ENCODE results near the gene IL18R1.

The IL18R1 gene

DNA sequence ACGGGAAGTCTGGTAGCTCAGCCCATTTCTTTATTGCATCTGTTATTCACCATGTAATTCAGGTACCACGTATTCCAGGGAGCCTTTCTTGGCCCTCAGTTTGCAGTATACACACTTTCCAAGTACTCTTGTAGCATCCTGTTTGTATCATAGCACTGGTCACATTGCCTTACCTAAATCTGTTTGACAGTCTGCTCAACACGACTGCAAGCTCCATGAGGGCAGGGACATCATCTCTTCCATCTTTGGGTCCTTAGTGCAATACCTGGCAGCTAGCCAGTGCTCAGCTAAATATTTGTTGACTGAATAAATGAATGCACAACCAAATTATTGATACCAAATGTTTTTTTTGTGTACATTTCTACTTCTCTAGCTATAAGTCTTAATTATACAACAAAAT, 11.2 kb upstream of the IL18R1 start:
- no peak for DNase-seq (ENCODE audit: low read depth)
- TF ChIP-seq, protein P1, sequence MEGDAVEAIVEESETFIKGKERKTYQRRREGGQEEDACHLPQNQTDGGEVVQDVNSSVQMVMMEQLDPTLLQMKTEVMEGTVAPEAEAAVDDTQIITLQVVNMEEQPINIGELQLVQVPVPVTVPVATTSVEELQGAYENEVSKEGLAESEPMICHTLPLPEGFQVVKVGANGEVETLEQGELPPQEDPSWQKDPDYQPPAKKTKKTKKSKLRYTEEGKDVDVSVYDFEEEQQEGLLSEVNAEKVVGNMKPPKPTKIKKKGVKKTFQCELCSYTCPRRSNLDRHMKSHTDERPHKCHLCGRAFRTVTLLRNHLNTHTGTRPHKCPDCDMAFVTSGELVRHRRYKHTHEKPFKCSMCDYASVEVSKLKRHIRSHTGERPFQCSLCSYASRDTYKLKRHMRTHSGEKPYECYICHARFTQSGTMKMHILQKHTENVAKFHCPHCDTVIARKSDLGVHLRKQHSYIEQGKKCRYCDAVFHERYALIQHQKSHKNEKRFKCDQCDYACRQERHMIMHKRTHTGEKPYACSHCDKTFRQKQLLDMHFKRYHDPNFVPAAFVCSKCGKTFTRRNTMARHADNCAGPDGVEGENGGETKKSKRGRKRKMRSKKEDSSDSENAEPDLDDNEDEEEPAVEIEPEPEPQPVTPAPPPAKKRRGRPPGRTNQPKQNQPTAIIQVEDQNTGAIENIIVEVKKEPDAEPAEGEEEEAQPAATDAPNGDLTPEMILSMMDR (IDR thresholded peaks at IDR 0.05; ENCODE audit: control insufficient read depth, extremely low read depth, insufficient read depth): no peak
- H3K4me3 ChIP-seq (ENCODE audit: low read depth, low read length): no peak overlapping the region

DNA sequence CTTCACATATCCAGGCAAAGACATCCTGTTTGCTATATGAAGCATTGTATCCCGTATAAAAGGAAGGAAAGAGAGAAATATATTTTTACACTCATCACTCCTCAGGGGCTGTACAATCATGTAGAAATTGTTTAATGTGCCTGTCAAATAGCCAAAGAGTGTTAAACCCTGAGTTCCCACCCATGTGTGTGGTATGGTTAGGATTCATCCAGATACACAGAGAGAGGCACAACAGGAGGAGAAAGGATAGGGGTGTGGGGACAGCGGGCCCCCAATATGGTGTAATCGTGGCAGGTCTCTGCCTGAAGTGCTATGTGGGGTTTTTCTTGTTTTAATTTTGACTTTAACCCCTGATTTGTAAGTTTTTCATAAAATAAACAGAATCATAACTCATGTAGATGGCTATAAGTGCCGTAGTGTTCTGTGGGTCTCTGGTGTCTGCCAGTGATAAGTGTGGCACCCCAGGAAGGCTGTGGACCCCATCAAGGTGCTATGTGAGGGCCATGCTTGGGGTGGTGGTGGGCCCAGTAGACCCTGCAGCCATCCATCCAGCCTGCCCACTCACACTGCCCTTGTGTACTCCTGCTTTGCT, 10.2 kb upstream of the IL18R1 start:
- H3K4me3 ChIP-seq (ENCODE audit: low read depth, low read length): no peak overlapping the region
- DNase-seq (ENCODE audit: low read depth): no peak
- TF ChIP-seq, protein P1 (IDR thresholded peaks at IDR 0.05; ENCODE audit: control insufficient read depth, extremely low read depth, insufficient read depth): no peak

DNA sequence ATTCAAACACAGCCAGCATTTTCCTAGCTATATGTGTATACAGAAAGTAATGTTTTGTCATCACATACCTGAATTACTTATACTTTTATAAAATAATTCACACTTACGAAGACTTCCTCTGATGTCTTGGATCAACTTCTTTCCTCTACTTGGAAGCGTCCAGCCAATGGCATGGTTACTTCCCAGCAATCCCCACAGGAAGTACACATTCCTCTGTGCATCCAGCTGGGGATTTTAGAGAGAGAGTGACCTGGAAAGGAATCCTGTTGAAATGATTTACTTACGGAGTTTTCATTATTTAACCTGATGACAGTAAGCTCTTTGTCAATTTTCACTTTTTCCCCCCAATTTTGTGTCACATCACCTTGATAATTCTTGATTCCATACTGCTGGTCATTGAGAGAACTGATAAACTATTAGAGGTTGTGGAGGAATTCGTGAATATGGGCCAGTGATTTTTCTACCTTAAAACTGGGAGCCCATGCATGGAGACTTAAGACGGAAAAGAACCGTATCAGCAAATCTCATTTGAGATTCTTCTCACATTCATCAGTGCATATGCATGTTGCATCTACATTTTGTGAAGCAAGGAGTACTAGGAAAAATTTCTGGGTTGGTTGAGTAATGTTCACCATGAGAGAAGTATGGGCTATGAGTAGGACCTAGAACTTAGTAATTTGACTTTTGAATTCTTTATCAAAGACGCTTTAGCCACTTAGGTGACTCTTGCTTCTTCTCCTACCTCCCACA, 9.0 kb upstream of the IL18R1 start:
- TF ChIP-seq, protein P1 (IDR thresholded peaks at IDR 0.05; ENCODE audit: control insufficient read depth, extremely low read depth, insufficient read depth): no peak
- no peak overlapping the region for H3K4me3 ChIP-seq (ENCODE audit: low read depth, low read length)
- no peak for DNase-seq (ENCODE audit: low read depth)

DNA sequence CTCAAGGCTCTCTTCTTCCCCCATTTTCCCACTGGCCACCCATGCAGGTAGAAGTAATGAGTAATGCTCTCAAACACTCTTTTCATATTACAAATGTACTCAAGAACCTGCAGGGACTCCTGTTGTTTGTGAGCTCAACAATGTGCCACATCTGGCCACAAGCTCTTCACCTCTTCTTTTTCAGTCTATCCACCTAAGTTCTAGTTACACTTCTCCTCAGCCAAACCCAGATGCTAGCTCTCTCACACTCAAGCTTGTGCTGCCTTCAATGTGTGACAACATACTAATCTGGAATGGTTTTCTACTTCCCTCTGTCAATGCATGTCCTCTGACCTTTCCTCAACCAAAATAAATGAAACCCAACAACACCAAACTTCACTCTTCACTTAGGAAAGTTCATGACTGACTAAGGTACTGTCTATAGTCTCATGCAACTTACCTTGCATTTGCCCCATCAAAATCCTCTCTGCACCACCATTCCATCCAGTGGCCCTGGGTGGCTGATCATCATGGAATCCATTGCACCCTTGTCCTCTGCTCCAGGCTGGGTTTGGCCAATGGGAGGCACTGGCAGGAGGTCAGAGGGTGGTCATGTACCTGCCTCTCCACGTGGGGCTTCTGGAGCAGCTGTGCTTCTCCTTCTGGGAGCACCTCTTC, 5.3 kb upstream of the IL18R1 start:
- no peak for DNase-seq (ENCODE audit: low read depth)
- no peak overlapping the region for H3K4me3 ChIP-seq (ENCODE audit: low read depth, low read length)
- TF ChIP-seq, protein P1 (IDR thresholded peaks at IDR 0.05; ENCODE audit: control insufficient read depth, extremely low read depth, insufficient read depth): no peak

DNA sequence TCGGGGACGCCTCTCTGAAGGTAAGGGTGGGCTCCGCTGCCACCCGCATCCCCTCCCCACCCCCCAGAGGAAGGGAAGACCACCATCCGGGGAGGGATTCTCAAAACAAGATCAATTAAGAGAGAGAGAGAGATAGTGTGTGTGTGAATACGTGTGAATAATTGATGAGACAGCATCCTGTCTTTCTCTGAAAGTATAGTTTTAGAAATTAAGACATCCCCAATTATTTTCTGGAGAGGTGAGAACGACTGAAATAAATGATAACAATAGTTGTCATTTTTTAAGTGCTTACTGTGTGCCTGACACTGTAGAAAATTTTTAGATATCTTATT, 751 bp downstream of the IL18R1 start:
- peak overlapping the region; percentile 61 for H3K4me3 ChIP-seq (ENCODE audit: low read depth, low read length)
- TF ChIP-seq, protein P1 (IDR thresholded peaks at IDR 0.05; ENCODE audit: control insufficient read depth, extremely low read depth, insufficient read depth): no peak
- no peak for DNase-seq (ENCODE audit: low read depth)

DNA sequence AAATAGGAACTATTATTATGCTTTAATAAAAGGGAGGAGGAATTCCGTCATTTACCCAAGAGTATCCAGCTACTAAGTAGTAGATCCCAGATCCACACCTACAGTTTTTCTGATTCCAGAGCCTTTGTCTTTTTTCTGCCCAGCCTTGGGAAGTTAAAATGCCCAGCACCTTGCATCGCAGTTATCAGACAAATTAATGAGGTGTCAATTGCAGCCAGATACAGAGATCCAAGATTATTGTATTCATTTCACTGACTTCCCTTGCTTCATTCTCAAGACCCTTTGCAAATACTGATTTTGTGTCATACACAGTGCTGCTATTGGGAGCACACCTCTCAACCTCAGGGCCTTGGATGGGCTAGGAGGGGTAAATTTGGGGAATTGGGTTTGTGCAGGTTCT, 1.1 kb downstream of the IL18R1 start:
- H3K4me3 ChIP-seq (ENCODE audit: low read depth, low read length): no peak overlapping the region
- TF ChIP-seq, protein P1 (IDR thresholded peaks at IDR 0.05; ENCODE audit: control insufficient read depth, extremely low read depth, insufficient read depth): no peak
- no peak for DNase-seq (ENCODE audit: low read depth)

Measured in LNCaP clone FGC (cell line).